C4-2B (cell line): ENCODE results near the gene MAN2B2.

Source experiments
- CTCF ChIP-seq: fragments of 450-650 bp; conservative IDR thresholded peaks from 2 replicates; pipeline ENCODE4 v1.5.1; 2017; ENCODE audit warnings: mild to moderate bottlenecking
- ZFX ChIP-seq: fragments of 450-650 bp; IDR thresholded peaks from 2 replicates; pipeline ENCODE4 v1.6.1; 2017

GRCh38 chr4:6647169-6647568 lies 72.2 kb downstream of the MAN2B2 start:
- no peak for TF ChIP-seq CTCF
- no peak for TF ChIP-seq ZFX
